Measurements from ENCODE around the gene EOMES. TPM values are rescaled to one million over a fixed set of nuclear protein-coding genes. Genes with fewer than 3 reads are reported as not detected.
"Not testable (repeated sequence)": the region's sequence is repeated elsewhere in the genome, so short reads cannot be mapped to it uniquely, and the experiment has no call there.

EOMES gene
- not detected for polyA plus RNA-seq (2013, experiment 1 of 2; ENCODE audit: insufficient read length)
- polyA plus RNA-seq (2013, experiment 2 of 2; ENCODE audit: insufficient read length) = not detected

DNA sequence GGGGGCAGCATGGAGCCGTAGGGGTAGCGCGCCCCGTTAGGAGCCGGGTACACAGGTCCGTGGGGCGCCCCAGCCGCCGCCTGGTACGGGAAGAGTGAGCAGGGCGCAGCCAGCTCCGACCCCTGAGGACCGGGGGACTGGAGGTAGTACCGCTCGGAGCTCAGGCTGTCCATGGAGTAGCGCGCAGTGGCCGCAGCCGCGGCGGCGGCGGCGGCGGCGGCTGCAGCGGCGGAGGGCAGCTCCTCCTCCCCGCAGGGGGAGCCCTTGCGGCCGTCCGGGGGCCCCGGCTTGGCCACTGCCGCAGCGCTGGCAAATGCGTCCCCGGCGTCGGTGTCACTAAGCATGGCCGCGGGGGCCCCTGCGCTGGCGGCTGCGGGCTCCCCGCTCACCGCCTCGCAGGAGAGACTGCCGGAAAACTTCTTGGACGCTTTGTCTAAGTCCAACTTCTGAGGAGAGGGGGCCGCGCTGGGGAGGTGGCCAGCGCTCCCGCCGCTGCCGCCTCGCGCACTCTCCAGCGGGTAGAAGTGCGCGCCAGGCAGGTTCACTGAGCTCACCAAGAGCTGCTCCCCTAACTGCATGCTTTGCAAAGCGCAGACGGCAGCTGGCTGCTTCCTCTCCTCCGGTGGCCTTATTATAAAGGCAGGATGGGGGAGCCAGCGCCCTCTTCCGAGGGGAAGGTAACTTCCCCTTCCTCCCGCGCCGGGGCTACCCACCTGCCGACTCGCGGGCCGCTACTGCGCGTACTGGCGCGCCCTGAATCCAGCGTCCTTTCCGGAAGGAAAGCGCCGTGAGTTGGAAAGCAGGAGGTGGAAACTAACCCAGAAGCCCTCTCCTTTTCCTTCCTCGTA is at the start of gene EOMES:
Gene EOMES, minus strand, starts transcription at position 607 of the 848 bp plus-strand sequence. Its CDS starts 29 bp downstream, at position 578.
- peak; percentile 40 for DNase-seq

GRCh38 chr3:27770384-27770783 is 48.3 kb upstream of the EOMES start:
- not testable (repeated sequence) for DNase-seq

DNA sequence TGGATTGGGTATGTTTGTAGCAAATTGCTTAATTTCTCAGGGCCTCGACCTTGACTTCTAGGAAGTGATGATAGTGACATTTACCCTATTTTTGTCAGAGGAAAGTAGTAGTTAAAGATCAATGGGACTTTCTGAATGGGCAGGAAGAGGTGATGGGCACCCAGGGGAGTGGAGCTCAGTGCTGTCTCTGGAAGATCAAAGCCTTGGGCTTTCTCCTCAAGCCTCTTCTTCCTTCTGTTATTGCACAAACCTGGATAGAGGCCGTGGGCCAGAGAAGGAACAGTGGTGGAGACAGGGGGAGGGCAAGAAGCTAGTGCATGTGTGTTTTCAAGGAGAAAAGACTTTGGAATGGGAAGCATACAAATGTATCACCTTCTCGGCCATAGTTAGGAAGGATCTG is 44.9 kb upstream of the EOMES start:
- DNase-seq = no peak

DNA sequence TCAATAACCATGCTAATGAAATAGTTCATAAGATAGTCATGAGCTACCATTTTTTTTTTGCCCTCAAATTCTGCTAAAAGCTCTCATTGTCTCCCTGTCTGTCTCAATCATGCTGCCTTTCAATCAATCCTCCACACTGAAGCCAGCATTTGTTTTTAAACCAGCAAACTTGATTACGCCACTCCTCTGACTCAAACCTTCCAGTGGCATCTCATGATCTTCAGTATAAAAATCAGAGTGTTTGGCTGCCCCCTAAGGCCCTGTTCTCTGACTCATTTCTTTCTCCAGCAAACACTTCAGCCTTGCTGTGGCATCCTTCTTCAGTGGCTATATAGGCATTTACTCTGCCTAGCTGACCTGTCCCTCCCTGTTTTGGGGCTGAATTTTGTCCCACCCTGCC is 36.0 kb upstream of the EOMES start:
- peak; percentile 69 for DNase-seq

DNA sequence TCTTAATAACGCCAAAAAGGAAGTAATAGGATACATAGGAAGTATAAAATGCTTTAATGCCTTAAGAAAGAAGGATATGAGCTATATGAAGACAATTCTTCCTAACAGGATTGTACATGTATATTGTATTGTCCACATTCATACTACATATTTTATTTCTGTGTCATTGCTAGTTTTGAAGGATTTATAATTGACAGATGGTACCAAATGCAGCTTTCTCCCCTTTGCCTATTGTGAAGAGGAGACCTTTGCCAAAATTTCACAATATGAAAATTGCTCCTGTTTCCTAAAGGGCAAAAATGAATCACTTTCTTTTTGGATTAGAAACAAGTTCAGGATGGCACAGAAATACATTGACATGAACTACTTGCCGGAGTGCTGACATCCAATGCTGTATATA is 34.8 kb upstream of the EOMES start:
- no peak for DNase-seq

- no peak for DNase-seq
Observed at GRCh38 chr3:27752926-27753325, 30.8 kb upstream of the EOMES start.

DNA sequence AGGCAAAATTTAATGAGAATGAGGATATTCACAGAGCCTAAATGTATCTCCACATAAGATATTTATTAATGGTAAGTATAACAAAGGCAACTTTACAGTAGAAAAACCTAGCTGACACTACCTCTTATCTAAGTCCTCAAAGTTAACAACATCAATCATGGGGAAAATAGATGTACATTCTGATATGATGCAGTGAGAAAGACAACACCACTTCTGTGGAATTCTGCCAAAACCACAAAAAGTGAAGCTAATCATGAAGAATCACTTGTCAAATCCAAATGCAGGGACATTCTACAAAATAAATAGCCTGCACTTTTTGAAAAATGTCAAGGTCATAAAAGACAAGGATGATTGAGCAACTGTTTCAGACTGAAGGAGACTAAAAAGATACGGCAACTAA is 27.5 kb upstream of the EOMES start:
- no peak for DNase-seq

GRCh38 chr3:27746838-27747237 is 24.7 kb upstream of the EOMES start:
- DNase-seq = no peak

GRCh38 chr3:27740854-27741253 is 18.7 kb upstream of the EOMES start:
- DNase-seq = no peak

DNA sequence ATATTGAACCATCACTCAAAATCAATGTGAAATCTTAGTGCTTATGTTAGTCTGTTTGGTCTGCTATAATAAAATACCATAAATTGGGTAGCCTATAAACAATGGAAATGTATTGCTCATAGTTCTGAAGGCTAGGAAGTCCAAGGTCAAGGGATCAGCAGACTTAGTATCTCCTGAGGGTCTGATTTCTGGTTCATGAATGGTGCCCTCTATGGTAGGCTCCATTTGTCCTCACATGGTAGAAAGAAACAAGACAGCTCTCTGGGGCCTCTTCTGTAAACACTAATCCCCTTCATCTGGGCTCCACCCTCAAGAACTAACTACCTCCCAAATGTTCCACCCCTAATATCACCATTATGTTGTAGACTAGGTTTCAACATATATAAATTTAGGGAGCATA is 15.0 kb upstream of the EOMES start:
- DNase-seq = no peak

GRCh38 chr3:27730774-27731659 is 8.9 kb upstream of the EOMES start:
- DNase-seq = no peak

DNA sequence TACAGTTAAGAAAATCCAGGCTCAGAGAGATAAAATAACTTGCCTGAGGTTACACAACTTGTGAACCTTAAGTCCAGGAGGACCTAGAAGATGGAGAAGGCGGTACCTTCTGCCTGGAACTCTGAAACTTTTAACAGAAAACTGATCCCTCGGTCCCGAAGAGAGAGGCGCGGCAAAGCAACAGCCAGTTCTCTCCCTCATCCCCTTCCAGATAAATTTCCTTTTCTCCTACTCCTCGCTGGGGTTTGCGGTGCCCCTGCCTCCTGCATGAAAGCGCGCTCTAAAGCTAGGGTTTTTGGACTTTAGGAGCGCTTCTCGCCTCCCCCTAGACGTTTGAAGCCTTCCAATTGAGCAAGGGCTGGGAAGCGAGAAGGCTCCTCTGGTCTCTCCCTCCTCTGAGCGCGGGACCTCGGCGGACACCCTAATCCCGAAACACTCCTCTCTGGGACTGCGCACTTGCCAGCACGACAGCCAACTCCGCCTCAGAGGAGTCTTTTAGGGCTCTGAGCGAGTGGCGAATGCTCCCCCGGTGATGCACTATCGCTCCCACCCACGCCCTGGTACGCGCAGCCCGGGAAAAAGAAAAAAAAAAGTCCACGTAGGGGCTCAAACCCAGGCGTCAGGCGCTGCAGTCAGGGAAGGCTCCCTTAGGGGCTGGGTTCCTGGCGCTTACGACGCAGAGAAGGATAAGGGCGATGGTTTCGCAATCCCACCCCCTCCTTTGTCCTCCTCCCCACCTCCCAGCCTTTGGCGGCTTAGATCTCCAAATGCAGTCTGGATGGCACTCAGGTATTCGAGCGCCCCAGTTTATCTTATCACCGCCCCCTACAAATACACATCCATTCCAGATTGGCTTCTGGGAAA is 7.9 kb upstream of the EOMES start:
- DNase-seq = no peak

- DNase-seq = no peak
Observed at GRCh38 chr3:27729325-27729724, 7.2 kb upstream of the EOMES start.

DNA sequence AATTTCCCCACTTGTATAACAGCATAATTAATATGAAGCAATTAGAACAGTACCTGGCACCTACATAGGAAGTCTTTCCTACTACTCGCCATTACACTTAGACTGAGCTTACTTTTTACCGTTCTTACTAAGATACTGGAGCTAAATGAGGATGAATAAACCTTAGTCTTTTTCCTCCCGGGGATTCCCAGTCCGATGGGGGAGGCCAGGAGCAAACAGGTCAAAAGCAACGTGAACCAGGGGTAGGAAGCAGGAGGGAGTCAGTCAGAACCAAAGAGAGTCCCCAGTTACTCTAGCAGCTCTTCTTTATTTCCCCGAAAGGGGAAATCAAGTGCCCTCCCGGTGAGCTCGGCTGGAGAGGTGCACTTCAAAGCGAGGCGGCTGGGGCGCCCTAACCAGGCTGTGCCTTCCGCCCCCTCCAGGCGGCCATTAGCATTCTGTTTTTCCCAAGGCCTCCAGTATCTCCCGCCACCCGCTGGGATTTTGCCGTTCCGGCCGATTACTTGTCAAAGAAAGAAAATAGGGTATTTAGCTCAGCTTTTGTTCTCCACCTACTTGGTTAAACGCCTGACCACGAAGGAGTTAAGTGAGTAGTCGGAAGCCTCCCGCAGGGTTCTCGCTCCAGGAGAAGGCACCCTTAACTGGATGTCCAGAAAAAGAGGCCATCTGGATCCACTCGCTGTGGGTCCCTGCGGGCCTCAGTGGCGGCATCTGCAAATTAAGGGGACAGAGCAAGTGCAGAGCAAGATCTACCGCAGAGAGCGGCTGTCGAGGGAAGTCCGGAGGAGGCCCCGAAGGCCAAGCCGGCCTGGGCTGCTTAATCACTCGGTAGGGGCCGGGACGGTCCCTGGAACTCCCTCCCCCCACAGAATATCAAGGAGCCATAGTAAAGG is 6.3 kb upstream of the EOMES start:
- DNase-seq = no peak

- DNase-seq = peak; percentile 67
Observed at GRCh38 chr3:27726240-27726639, 4.1 kb upstream of the EOMES start.

- DNase-seq = no peak
Observed at GRCh38 chr3:27724459-27725197, 2.5 kb upstream of the EOMES start.

- DNase-seq = no peak
Observed at GRCh38 chr3:27723815-27724458, 1.8 kb upstream of the EOMES start.

- DNase-seq = no peak
Observed at GRCh38 chr3:27723456-27723814, 1.3 kb upstream of the EOMES start.

DNA sequence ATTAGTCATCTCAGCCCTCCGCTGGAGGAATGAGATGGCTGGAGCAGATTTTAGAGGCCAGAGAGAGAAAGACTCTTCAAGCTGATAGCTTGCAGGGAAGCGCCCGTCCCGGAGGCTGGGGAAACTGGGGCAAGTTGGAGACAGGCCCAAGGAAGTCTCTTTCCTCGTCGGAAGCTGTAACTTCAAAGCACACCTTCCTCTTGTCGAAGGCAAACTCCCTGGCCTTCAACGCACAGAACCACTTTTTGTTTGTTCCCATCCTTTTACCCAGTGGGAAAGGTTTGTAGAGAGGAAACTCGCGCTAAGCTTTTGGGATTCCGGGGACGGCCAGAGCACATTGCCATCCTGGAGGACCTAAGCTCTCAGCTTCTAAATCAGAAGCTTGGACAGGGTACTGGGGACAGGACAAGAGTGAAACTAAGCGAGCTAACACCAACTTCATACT is 900 bp upstream of the EOMES start:
- DNase-seq = no peak
